Psoas muscle (tissue), 8 donors: Measurements from ENCODE around the gene CNTNAP2. TPM values are rescaled to one million over a fixed set of nuclear protein-coding genes. Genes with fewer than 3 reads are reported as not detected.

Source experiments
- ATAC-seq, 4 donors: fragments of 200-7000 bp; cut with Tn5 transposase; one replicate each; pipeline ENCODE4 v1.9.1; 2020; ENCODE audit warnings: moderate library complexity in 3 of 4, mild to moderate bottlenecking in 2 of 4
- DNase-seq, 2 donors: peaks; one replicate each; pipeline ENCODE4 v3.0.0-alpha.2; 2020
- H3K27ac ChIP-seq: fragments of 200-600 bp; one replicate; pipeline ENCODE4 v1.8.0; 2022
- H3K27me3 ChIP-seq, 3 donors: fragments of 200-600 bp in 1 of 3; one replicate each; pipeline versions ENCODE4 v1.6.1 to v1.8.0; 2013 to 2022; ENCODE audit warnings: low read length in 2 of 3, mild to moderate bottlenecking in 2 of 3, moderate library complexity in 1 of 3; ENCODE audit not compliant: insufficient read depth in 3 of 3
- H3K36me3 ChIP-seq, 2 donors: fragments of 200-600 bp in 1 of 2; one replicate each; pipeline versions ENCODE4 v1.6.1 to v1.8.0; 2013 to 2022; ENCODE audit warnings: low read depth in 1 of 2, mild to moderate bottlenecking in 1 of 2, moderate library complexity in 1 of 2; ENCODE audit not compliant: insufficient read depth in 1 of 2
- H3K4me1 ChIP-seq: fragments of 200-600 bp; one replicate; pipeline ENCODE4 v1.8.0; 2022
- H3K4me3 ChIP-seq: fragments of 200-600 bp; one replicate; pipeline ENCODE4 v1.8.0; 2022; ENCODE audit warnings: mild to moderate bottlenecking
- H3K9me3 ChIP-seq: fragments of 200-600 bp; one replicate; pipeline ENCODE4 v1.8.0; 2022
- CTCF ChIP-seq: fragments of 200-600 bp; IDR thresholded peaks from one replicate; pipeline ENCODE4 v1.8.0; 2022; ENCODE audit warnings: antibody characterized with exemption
- WGBS, 3 donors: extraction: QIAGEN DNeasy Blood & Tissue Kit; methylation state at CpG; one replicate each; pipeline versions ENCODE4 v1.1.6 to v1.1.7; 2013; 5-methylcytosine and 5-hydroxymethylcytosine counted together
- intact Hi-C, 2 donors: fragments of 100-400 bp; cut with DNase I; formaldehyde crosslinking; loops; one replicate each; pipeline versions ENCODE4 v1.11.0 to v1.14.2; 2022
- polyA plus RNA-seq, 3 donors: library from polyadenylated mRNA; stranded (reverse); fragments of 200-250 nt; gene quantifications; one replicate each; pipeline ENCODE4 v1.2.3, GENCODE V29; 2013
- total RNA-seq, 4 donors: library from RNA; stranded (reverse); fragmentation: NEBNext Ultra II Directional in 2 of 4; extraction: Animal tissue kit (Norgen Biotek cat#: 25700) in 2 of 4; gene quantifications; one replicate each; pipeline versions ENCODE4 v1.2.1 to v1.2.4, GENCODE V29; 2021 to 2023
- donor health status: healthy with polysubstance abuse.
- donor health status: DM: no; HTN: no; CAD: no; lungs with moderate emphysema.
- donor health status: Bipolar disorder and iron deficiency.
- donor health status: healthy.
- donor health status: DM: yes; HTN: yes; CAD: no.
- donor health status: DM: no; HTN: no; CAD: no.
- donor health status: DM: no; HTN: no; CAD: no.
- donor health status: DM: yes; HTN: yes; CAD: no.

Gene CNTNAP2
- total and polyA plus RNA-seq, 7 donors = 0.01 to 0.13 TPM; not detected in 5

DNA sequence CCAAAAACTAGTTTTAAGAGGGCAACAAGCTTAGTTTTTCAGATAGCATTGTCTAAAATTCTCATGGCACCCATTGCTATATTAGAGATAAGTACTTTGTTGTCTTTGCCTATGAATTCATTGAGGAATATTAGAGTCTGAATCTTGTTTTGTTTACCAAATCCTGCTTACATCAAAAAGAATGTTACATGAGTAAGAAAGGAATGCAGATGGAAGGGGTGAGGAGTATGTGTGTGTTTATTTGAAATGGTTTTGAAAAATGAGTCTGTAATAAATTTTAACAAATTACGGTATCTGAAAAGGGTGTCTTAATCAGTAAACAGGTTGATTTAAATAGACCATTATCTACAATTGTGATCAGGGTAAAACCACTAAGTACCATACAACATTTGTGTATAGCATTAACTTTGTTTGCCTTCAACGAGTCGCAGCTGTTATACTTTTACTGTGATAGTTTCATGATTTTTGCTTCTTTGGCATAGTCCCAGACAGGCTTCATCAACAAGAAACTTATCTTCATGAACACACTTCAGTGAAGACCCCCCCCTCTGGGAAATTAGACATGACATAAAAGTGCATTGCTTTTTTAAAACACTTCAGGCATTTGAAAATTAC lies 1290.0 kb downstream of the CNTNAP2 start:
- Histone ChIP-seq H3K4me3 (no peak overlapping the region), H3K9me3 (peaks cover 3% of the 10 kb centered on the region), H3K27ac (no peak overlapping the region), H3K4me1 (no peaks in the 10 kb centered on the region), H3K27me3 (no peaks in the 10 kb centered on the region), H3K36me3 (no peaks in the 10 kb centered on the region)
- TF ChIP-seq CTCF = no peak
- ATAC-seq = no peak
- intact Hi-C loops = no loop called here
- no peak for DNase-seq
- 27 to 57% (median 38%) methylated on average over 3 of the region's 3 CpGs for WGBS, 3 donors

DNA sequence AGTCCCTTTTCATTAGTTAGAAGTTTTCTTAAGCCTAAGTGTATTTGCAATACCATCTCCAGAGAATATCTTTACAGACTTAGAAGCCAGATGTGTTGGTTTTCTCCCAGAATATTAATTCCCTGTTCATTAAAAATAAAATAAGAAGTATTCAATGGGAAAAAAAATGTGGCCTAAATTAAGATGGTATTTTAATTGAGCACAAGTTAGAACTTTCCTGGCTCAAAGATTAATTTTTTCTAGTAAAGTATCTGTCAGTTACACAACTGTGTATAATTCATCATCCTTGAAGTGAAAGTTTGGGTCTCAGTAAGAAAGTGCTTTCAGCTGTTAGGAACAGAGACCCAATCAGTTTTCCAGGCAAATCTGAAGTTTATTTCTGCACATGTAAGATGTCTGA lies 1294.5 kb downstream of the CNTNAP2 start:
- ATAC-seq (no peak), DNase-seq (no peak)
- no peak for TF ChIP-seq CTCF
- H3K9me3 ChIP-seq = peaks cover 3% of the 10 kb centered on the region
- H3K27ac ChIP-seq = no peak overlapping the region
- no peaks in the 10 kb centered on the region for H3K27me3 ChIP-seq
- H3K4me3 ChIP-seq = no peak overlapping the region
- no peaks in the 10 kb centered on the region for H3K4me1 ChIP-seq
- H3K36me3 ChIP-seq = no peaks in the 10 kb centered on the region
- intact Hi-C loops = no loop called here

DNA sequence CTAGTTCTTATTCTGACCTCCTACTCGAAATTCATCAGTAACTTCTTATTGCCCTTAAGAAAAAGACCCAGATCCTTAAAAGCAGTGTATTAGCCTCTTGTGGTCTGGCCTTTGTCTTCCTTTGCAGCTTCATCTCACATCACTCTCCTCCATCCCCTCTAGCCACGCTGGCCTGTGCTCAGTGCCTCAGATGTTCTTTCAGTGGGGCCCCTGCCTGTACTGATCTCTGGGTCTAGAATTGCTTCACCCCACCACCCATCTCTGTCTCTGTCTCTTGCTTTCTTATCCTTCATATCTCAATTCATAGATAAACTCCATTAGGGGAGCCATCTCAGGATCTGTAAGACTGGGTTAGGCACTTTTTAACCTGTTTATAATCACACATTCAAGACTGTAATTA lies 1295.5 kb downstream of the CNTNAP2 start:
- WGBS, 3 donors = 52 to 57% (median 55%) methylated on average over 2 of the region's 2 CpGs
- Histone ChIP-seq H3K9me3 (peaks cover 3% of the 10 kb centered on the region), H3K27me3 (no peaks in the 10 kb centered on the region), H3K4me3 (no peak overlapping the region), H3K36me3 (no peaks in the 10 kb centered on the region), H3K27ac (no peak overlapping the region), H3K4me1 (no peaks in the 10 kb centered on the region)
- intact Hi-C loops = no loop called here
- no peak for ATAC-seq
- no peak for DNase-seq
- TF ChIP-seq CTCF = no peak

DNA sequence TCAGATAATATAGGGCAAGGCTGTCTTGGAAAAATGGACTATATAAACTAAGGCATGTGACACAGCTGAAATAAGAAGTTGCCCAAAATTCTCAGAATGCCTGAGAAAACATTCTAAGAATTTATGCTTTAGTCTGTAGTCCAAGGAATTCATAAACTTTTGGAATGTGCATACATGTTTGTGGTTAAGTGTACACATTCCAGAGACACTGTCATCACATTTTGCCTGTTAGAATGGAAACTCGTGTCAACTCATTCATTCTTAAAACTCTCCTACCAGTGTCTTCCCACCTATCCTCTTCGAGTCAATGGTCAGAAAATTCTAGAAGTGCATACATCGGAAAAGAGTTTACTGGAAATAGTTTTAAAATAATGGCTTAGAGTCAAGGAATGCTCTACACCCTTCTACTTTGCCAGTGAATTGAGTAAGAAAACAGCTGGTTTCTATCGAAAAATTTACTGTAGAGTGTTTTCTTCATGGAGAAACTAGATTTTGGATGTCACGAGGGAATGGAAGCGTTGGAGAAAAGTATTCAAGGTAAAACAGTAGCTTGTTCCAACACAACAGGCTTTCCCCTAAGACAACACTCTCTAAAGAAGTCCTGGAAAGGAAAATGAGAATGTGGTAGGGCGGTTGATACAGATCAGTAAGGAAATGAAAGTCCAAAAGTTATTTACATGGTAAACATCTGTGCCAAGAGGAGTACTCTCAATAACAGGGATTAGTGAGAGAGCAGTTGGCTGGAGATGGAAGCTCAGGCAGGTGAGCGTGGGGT lies 1296.4 kb downstream of the CNTNAP2 start:
- intact Hi-C loops = no loop called here
- Histone ChIP-seq H3K27ac (no peak overlapping the region), H3K9me3 (peaks cover 3% of the 10 kb centered on the region), H3K27me3 (no peaks in the 10 kb centered on the region), H3K4me1 (no peaks in the 10 kb centered on the region), H3K4me3 (no peak overlapping the region), H3K36me3 (no peaks in the 10 kb centered on the region)
- TF ChIP-seq CTCF = no peak
- ATAC-seq (no peak), DNase-seq (no peak)
- WGBS, 3 donors = 17 to 19% (median 17%) methylated on average over 8 of the region's 8 CpGs

GRCh38 chr7:147413557-147413870 lies 1296.9 kb downstream of the CNTNAP2 start:
- H3K4me1 ChIP-seq = no peaks in the 10 kb centered on the region
- intact Hi-C loops = no loop called here
- no peaks in the 10 kb centered on the region for H3K27me3 ChIP-seq
- H3K4me3 ChIP-seq = no peak overlapping the region
- DNase-seq (no peak), ATAC-seq (no peak)
- no peaks in the 10 kb centered on the region for H3K36me3 ChIP-seq
- no peak for TF ChIP-seq CTCF
- no peak overlapping the region for H3K27ac ChIP-seq
- H3K9me3 ChIP-seq = peaks cover 3% of the 10 kb centered on the region
